Effector memory CD4-positive, alpha-beta T cell (primary cell): Measurements from ENCODE around the gene PRKCZ.
A peak's percentile ranks its signal among the peaks of the same experiment; 100 is the strongest.

Experiments
- DNase-seq, 3 donors: peaks; one replicate each; pipeline ENCODE4 v3.0.0-alpha.2; 2020
- H3K27ac ChIP-seq: 2 replicates; pipeline ENCODE4 v1.7.0; 2013; ENCODE audit warnings: mild to moderate bottlenecking, low read length, moderate library complexity; ENCODE audit not compliant: insufficient read depth, poor library complexity, severe bottlenecking
- H3K27me3 ChIP-seq: replicated peaks from 2 replicates; pipeline ENCODE4 v1.7.0; 2013; ENCODE audit warnings: mild to moderate bottlenecking, low read length; ENCODE audit not compliant: insufficient read depth, control insufficient read depth, poor library complexity, severe bottlenecking
- H3K36me3 ChIP-seq: 2 replicates; pipeline ENCODE4 v1.7.0; 2013; ENCODE audit warnings: mild to moderate bottlenecking, low read length, moderate library complexity; ENCODE audit not compliant: control insufficient read depth, insufficient read depth
- H3K4me1 ChIP-seq: 2 replicates; pipeline ENCODE4 v1.7.0; 2013; ENCODE audit warnings: low read length, mild to moderate bottlenecking; ENCODE audit not compliant: control insufficient read depth, insufficient read depth, poor library complexity, severe bottlenecking
- H3K4me3 ChIP-seq: 2 replicates; pipeline ENCODE4 v1.7.0; 2013; ENCODE audit warnings: low read length, low read depth, mild to moderate bottlenecking; ENCODE audit not compliant: insufficient read depth, poor library complexity, severe bottlenecking
- H3K9me3 ChIP-seq: 2 replicates; pipeline ENCODE4 v1.7.0; 2013; ENCODE audit warnings: mild to moderate bottlenecking, low read length, moderate library complexity; ENCODE audit not compliant: control insufficient read depth

Gene PRKCZ

GRCh38 chr1:2024887-2025286 lies 25.3 kb upstream of the PRKCZ start:
- Histone ChIP-seq H3K36me3 (no peaks in the 10 kb centered on the region), H3K4me1 (peaks cover 6% of the 10 kb centered on the region), H3K27ac (no peak overlapping the region), H3K4me3 (no peak overlapping the region), H3K9me3 (no peaks in the 10 kb centered on the region), H3K27me3 (peaks cover 26% of the 10 kb centered on the region)
- DNase-seq = no peak

- Histone ChIP-seq H3K4me1 (peaks cover 3% of the 10 kb centered on the region), H3K4me3 (peak overlapping the region; percentile 12), H3K27me3 (peaks cover 20% of the 10 kb centered on the region), H3K27ac (no peak overlapping the region), H3K36me3 (no peaks in the 10 kb centered on the region), H3K9me3 (no peaks in the 10 kb centered on the region)
- no peak for DNase-seq
These were observed 24.7 kb upstream of the PRKCZ start for GRCh38 chr1:2025491-2025981.

- Histone ChIP-seq H3K4me1 (peaks cover 3% of the 10 kb centered on the region), H3K27ac (no peak overlapping the region), H3K36me3 (no peaks in the 10 kb centered on the region), H3K27me3 (peaks cover 3% of the 10 kb centered on the region), H3K4me3 (no peak overlapping the region), H3K9me3 (no peaks in the 10 kb centered on the region)
- no peak for DNase-seq
These were observed 22.1 kb upstream of the PRKCZ start for GRCh38 chr1:2027961-2028583.

GRCh38 chr1:2028870-2029560 lies 21.2 kb upstream of the PRKCZ start:
- Histone ChIP-seq H3K27me3 (peaks cover 3% of the 10 kb centered on the region), H3K36me3 (no peaks in the 10 kb centered on the region)
- no peak for DNase-seq

GRCh38 chr1:2029561-2029960 lies 20.6 kb upstream of the PRKCZ start:
- H3K9me3 ChIP-seq = no peaks in the 10 kb centered on the region
- no peak overlapping the region for H3K27ac ChIP-seq
- no peaks in the 10 kb centered on the region for H3K36me3 ChIP-seq
- no peak overlapping the region for H3K4me3 ChIP-seq
- peaks cover 3% of the 10 kb centered on the region for H3K27me3 ChIP-seq
- DNase-seq = no peak
- H3K4me1 ChIP-seq = peaks cover 3% of the 10 kb centered on the region

More at GRCh38 chr1:2028870-2029560, 21.2 kb upstream of the PRKCZ start:
- no peak overlapping the region for H3K27ac ChIP-seq
- H3K4me1 ChIP-seq = peaks cover 3% of the 10 kb centered on the region
- H3K9me3 ChIP-seq = no peaks in the 10 kb centered on the region
- H3K4me3 ChIP-seq = no peak overlapping the region

- H3K27ac ChIP-seq = no peak overlapping the region
- H3K36me3 ChIP-seq = no peaks in the 10 kb centered on the region
- H3K4me3 ChIP-seq = no peak overlapping the region
- H3K9me3 ChIP-seq = no peaks in the 10 kb centered on the region
- H3K4me1 ChIP-seq = peaks cover 3% of the 10 kb centered on the region
- DNase-seq = no peak
- peaks cover 1% of the 10 kb centered on the region for H3K27me3 ChIP-seq
These were observed 19.9 kb upstream of the PRKCZ start for GRCh38 chr1:2030076-2030871.

- no peaks in the 10 kb centered on the region for H3K4me1 ChIP-seq
- no peaks in the 10 kb centered on the region for H3K9me3 ChIP-seq
- DNase-seq = no peak
- no peaks in the 10 kb centered on the region for H3K27me3 ChIP-seq
- no peak overlapping the region for H3K4me3 ChIP-seq
- no peak overlapping the region for H3K27ac ChIP-seq
- H3K36me3 ChIP-seq = no peaks in the 10 kb centered on the region
These were observed 18.4 kb upstream of the PRKCZ start for GRCh38 chr1:2031546-2032540.

GRCh38 chr1:2032737-2033136 lies 17.5 kb upstream of the PRKCZ start:
- Histone ChIP-seq H3K4me3 (no peak overlapping the region), H3K27me3 (no peaks in the 10 kb centered on the region), H3K4me1 (no peaks in the 10 kb centered on the region), H3K36me3 (no peaks in the 10 kb centered on the region), H3K27ac (no peak overlapping the region), H3K9me3 (no peaks in the 10 kb centered on the region)
- DNase-seq = no peak

GRCh38 chr1:2033165-2033564 lies 17.0 kb upstream of the PRKCZ start:
- Histone ChIP-seq H3K36me3 (no peaks in the 10 kb centered on the region), H3K27ac (no peak overlapping the region), H3K4me3 (no peak overlapping the region), H3K27me3 (no peaks in the 10 kb centered on the region), H3K4me1 (no peaks in the 10 kb centered on the region), H3K9me3 (no peaks in the 10 kb centered on the region)
- no peak for DNase-seq
